ENCODE results near the gene LMF2.

- TF ChIP-seq CTCF (conservative IDR thresholded peaks at IDR 0.05; ENCODE audit: low read length) (no peak), EZH2phosphoT487 (IDR thresholded peaks at IDR 0.05; ENCODE audit: borderline replicate concordance, low read depth, low read length) (no peak)
Measured at GRCh38 chr22:50461979-50462540, 45.4 kb downstream of the LMF2 start.

Data from OCI-LY7 (cell line).